GM12865 (cell line): ENCODE measurements around the gene KLF15.

Experiments used
- DNase-seq: peaks from one replicate; pipeline ENCODE4 v3.0.0; 2010; ENCODE audit warnings: low read depth
- H3K4me3 ChIP-seq: 2 replicates; pipeline ENCODE4 v1.5.1; 2011; ENCODE audit warnings: mild to moderate bottlenecking, low read depth, low read length, control low read depth
- TF ChIP-seq, protein P1 (sequence below): IDR thresholded peaks from 2 replicates; pipeline ENCODE4 v1.5.1; 2011; ENCODE audit warnings: low read length, control low read depth, low read depth, inconsistent platforms; ENCODE audit not compliant: insufficient read depth; ENCODE audit errors: missing control alignments

KLF15 gene

DNA sequence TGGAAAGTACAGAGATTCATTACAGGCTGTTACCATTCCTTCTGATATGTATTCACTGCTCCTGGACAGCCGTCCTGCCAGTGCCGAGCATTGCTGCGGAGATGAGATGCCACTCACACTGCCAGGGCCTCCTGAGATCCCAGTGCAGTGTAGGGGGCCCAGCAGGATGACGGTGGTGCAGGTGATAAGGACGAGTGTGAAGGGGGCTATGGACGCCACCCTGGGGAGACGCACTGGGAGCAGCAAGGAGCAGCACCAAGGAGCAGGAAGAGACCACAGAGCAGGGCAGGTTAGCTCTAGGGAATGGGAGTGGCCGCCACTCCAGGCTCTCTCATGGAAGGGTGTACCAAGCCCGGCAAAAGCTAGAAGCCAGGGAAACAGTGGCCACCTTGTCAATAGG, 4.0 kb upstream of the KLF15 start:
- H3K4me3 ChIP-seq, result no peak overlapping the region
- DNase-seq, result no peak
- TF ChIP-seq, protein P1, sequence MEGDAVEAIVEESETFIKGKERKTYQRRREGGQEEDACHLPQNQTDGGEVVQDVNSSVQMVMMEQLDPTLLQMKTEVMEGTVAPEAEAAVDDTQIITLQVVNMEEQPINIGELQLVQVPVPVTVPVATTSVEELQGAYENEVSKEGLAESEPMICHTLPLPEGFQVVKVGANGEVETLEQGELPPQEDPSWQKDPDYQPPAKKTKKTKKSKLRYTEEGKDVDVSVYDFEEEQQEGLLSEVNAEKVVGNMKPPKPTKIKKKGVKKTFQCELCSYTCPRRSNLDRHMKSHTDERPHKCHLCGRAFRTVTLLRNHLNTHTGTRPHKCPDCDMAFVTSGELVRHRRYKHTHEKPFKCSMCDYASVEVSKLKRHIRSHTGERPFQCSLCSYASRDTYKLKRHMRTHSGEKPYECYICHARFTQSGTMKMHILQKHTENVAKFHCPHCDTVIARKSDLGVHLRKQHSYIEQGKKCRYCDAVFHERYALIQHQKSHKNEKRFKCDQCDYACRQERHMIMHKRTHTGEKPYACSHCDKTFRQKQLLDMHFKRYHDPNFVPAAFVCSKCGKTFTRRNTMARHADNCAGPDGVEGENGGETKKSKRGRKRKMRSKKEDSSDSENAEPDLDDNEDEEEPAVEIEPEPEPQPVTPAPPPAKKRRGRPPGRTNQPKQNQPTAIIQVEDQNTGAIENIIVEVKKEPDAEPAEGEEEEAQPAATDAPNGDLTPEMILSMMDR, result no peak

DNA sequence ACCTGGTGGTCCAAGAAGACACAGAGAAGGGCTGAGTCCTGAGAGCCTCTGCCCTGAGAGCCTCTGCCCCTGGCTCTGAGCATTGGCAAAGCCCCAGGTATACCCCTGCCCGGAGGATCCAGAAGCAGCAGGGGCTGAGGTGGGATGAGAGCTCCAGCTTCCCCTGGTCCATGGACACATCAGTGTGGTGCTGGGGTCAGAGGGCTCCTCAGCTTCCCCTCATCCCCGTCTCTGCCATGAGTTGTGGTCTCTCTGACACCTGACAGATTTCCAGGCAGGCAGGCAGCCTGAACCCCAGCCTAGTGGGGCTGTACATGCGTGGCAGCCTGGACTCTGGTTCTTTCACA, 3.5 kb upstream of the KLF15 start:
- TF ChIP-seq, protein P1, result no peak
- H3K4me3 ChIP-seq, result no peak overlapping the region
- no peak for DNase-seq

DNA sequence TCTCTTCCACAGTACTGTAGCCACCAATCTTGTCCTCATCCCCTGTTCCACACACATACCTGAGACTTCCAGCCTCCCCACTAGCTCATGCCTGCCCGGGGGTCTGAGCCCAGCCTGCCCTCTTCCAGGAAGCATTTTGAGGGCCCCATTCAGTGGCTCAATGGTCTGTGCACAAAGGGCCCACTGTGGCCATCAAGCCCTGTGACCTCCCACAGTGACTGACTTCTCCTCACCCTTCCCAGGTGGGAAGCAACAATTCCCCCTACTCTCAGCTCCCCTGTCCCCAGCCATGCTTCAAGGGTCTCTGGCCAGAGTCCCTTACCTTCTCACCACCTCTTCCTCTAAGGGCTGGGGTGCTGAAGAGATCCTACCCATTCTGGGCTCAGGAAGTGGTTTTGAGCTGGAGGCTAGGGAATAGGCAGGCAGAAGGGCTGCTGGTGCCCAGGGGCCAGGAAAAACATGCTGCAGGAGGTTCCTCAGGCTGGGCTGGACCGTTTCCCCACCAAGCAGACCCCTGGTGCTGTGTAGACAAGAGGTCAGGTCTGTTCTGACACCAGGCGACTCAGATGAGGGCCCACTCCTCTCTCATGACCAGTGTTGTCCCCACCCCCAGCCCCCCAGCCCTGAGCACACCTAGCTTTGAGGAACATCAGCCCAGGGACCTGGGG, 3.0 kb upstream of the KLF15 start:
- DNase-seq, result no peak
- TF ChIP-seq, protein P1, result no peak
- H3K4me3 ChIP-seq, result no peak overlapping the region

DNA sequence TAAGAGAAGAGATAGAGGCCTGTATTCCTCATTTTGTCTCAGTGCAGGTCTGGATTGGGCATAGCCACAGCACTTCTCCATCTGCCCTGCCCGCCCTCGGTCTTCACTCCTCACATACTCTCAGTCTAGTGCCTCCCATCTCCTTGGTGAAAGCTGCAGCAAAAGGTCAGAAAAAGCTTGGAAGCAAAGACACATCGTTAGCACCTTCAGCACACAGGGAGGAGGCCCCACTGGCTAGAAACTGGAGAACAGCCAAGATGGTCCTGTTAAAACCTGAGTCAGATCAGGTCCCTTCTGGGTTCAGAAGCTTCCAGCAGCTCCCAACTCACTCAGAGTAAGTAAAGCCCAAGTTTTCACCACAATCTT, 1.6 kb upstream of the KLF15 start:
- H3K4me3 ChIP-seq, result no peak overlapping the region
- DNase-seq, result no peak
- TF ChIP-seq, protein P1, result no peak

- no peak for DNase-seq
- TF ChIP-seq, protein P1, result no peak
- H3K4me3 ChIP-seq, result no peak overlapping the region
Observed at GRCh38 chr3:126358038-126358815, 1.0 kb upstream of the KLF15 start.

GRCh38 chr3:126356373-126357264, 589 bp downstream of the KLF15 start:
- DNase-seq, result no peak
- TF ChIP-seq, protein P1, result no peak
- H3K4me3 ChIP-seq, result peak overlapping the region; percentile 7; the same call in 1 of the 2 replicates
